MM.1S (cell line): ENCODE data around the gene CYTH1.

Experiments used
- CTCF ChIP-seq: fragments of 300-600 bp; sonication (generic); IDR thresholded peaks from 2 replicates; pipeline ENCODE4 v1.5.1; 2016; ENCODE audit warnings: antibody characterized with exemption, low read length, mixed read lengths
- EZH2 ChIP-seq: fragments of 300-600 bp; sonication (generic); optimal IDR thresholded peaks from 2 replicates; pipeline ENCODE3; 2017; ENCODE audit warnings: low read depth, mild to moderate bottlenecking, antibody characterized with exemption, low read length, mixed read lengths
- EZH2phosphoT487 ChIP-seq: fragments of 300-600 bp; sonication (generic); IDR thresholded peaks from 2 replicates; pipeline ENCODE4 v1.6.1; 2018; ENCODE audit warnings: antibody characterized with exemption, low read length

- no peak for TF ChIP-seq CTCF
- no peak for TF ChIP-seq EZH2
- no peak for TF ChIP-seq EZH2phosphoT487
Observed at GRCh38 chr17:78794864-78795640, 13.0 kb upstream of the CYTH1 start.
